ENCODE data around the gene DCTN1. TPM values are rescaled to one million over a fixed set of nuclear protein-coding genes. Genes with fewer than 3 reads are reported as not detected.
A peak's percentile ranks its signal among the peaks of the same experiment; 100 is the strongest.

Gene DCTN1
- total RNA-seq, 4 donors from 2014 or later = 85.3 to 191 (median 121) TPM

GRCh38 chr2:74374509-74375205, 5.5 kb downstream of the DCTN1 start:
- H3K4me3 ChIP-seq = peak overlapping the region in 1 of 4 donors; percentile 21
- peak overlapping the region in 1 of 4 donors; percentile 8 for H3K27ac ChIP-seq
- TF ChIP-seq, protein P1, sequence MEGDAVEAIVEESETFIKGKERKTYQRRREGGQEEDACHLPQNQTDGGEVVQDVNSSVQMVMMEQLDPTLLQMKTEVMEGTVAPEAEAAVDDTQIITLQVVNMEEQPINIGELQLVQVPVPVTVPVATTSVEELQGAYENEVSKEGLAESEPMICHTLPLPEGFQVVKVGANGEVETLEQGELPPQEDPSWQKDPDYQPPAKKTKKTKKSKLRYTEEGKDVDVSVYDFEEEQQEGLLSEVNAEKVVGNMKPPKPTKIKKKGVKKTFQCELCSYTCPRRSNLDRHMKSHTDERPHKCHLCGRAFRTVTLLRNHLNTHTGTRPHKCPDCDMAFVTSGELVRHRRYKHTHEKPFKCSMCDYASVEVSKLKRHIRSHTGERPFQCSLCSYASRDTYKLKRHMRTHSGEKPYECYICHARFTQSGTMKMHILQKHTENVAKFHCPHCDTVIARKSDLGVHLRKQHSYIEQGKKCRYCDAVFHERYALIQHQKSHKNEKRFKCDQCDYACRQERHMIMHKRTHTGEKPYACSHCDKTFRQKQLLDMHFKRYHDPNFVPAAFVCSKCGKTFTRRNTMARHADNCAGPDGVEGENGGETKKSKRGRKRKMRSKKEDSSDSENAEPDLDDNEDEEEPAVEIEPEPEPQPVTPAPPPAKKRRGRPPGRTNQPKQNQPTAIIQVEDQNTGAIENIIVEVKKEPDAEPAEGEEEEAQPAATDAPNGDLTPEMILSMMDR (IDR thresholded peaks at IDR 0.05) = no peak
- no peak for TF ChIP-seq POLR2A (IDR thresholded peaks at IDR 0.05)
- H3K4me1 ChIP-seq = peaks cover 0 to 23% (median 1%) of the 10 kb centered on the region in 4 donors
- DNase-seq = peak in 2 of 3 donors; percentile 54 to 62
- peaks cover 0 to 44% (median 0%) of the 10 kb centered on the region in 3 donors for H3K36me3 ChIP-seq
- no peaks in the 10 kb centered on the region for H3K9me3 ChIP-seq
- no peaks in the 10 kb centered on the region for H3K27me3 ChIP-seq

DNA sequence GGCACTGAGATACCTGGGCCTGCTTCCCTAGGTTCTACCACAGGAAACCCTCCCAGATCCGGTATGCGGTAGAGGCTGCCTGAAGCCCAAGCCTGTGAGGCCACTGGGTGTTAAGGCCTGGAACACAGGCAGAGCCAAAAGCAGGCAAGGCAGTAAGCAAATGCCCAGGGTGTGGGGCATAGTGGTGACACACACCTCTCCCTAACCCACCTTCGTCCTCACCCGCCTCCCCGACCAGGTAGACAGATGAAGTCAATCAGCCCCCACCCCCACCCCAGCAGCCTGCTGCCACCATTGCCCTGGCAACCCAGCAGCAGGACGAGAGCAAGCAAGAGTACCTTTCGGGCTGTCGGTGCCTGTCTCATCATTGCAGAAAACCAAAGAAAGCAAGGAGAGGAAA, 6.1 kb downstream of the DCTN1 start:
- H3K36me3 ChIP-seq = peaks cover 0 to 51% (median 0%) of the 10 kb centered on the region in 3 donors
- H3K4me3 ChIP-seq = peak overlapping the region in 1 of 4 donors; percentile 21
- no peak for TF ChIP-seq POLR2A (IDR thresholded peaks at IDR 0.05)
- TF ChIP-seq, protein P1 (IDR thresholded peaks at IDR 0.05) = no peak
- no peaks in the 10 kb centered on the region for H3K9me3 ChIP-seq
- peak overlapping the region in 1 of 4 donors; percentile 8 for H3K27ac ChIP-seq
- no peak for DNase-seq
- no peaks in the 10 kb centered on the region for H3K27me3 ChIP-seq
- H3K4me1 ChIP-seq = peaks cover 0 to 17% (median 0%) of the 10 kb centered on the region in 4 donors

DNA sequence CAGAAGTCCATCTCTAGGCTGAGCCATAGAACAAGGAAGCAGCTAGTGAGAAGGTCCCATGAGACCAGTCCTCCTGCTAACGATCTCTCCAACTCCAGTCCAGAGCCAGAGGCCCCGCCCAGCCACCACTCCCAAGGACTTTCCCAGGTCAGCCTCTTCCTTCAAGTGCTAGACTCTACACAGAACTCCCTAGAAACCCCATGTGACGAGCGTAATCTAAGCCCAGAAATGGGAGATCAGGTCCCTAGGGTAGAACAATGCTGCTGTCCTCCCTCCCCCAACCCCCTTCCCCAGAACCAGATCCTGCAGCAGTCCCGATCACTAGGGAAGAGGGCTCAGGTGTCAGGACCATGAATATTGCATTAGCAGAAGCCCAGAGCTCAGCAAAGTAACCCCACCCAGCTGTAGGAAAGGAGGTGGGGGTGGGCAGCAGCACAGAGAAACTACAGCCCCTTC, 6.9 kb downstream of the DCTN1 start:
- peak in 2 of 3 donors; percentile 73 to 81 for DNase-seq
- no peak overlapping the region for H3K27ac ChIP-seq
- peaks cover 0 to 58% (median 0%) of the 10 kb centered on the region in 3 donors for H3K36me3 ChIP-seq
- H3K4me1 ChIP-seq = peaks cover 0 to 16% (median 0%) of the 10 kb centered on the region in 4 donors
- H3K4me3 ChIP-seq = no peak overlapping the region
- H3K27me3 ChIP-seq = no peaks in the 10 kb centered on the region
- no peaks in the 10 kb centered on the region for H3K9me3 ChIP-seq
- TF ChIP-seq POLR2A (IDR thresholded peaks at IDR 0.05) = no peak
- TF ChIP-seq, protein P1 (IDR thresholded peaks at IDR 0.05) = no peak

GRCh38 chr2:74372674-74373073, 7.4 kb downstream of the DCTN1 start:
- Histone ChIP-seq H3K9me3 (no peaks in the 10 kb centered on the region), H3K4me3 (no peak overlapping the region), H3K36me3 (peaks cover 0 to 60% (median 3%) of the 10 kb centered on the region in 3 donors), H3K27me3 (no peaks in the 10 kb centered on the region), H3K4me1 (peaks cover 0 to 16% (median 0%) of the 10 kb centered on the region in 4 donors), H3K27ac (no peak overlapping the region)
- DNase-seq = no peak
- TF ChIP-seq POLR2A (IDR thresholded peaks at IDR 0.05) = no peak
- TF ChIP-seq, protein P1 (IDR thresholded peaks at IDR 0.05) = no peak

- peaks cover 0 to 16% (median 0%) of the 10 kb centered on the region in 4 donors for H3K4me1 ChIP-seq
- DNase-seq = no peak
- no peaks in the 10 kb centered on the region for H3K27me3 ChIP-seq
- H3K27ac ChIP-seq = no peak overlapping the region
- H3K4me3 ChIP-seq = no peak overlapping the region
- no peaks in the 10 kb centered on the region for H3K9me3 ChIP-seq
- TF ChIP-seq, protein P1 (IDR thresholded peaks at IDR 0.05) = no peak
- TF ChIP-seq POLR2A (IDR thresholded peaks at IDR 0.05) = no peak
- H3K36me3 ChIP-seq = peaks cover 0 to 60% (median 3%) of the 10 kb centered on the region in 3 donors
Measured at GRCh38 chr2:74371421-74371820, 8.7 kb downstream of the DCTN1 start.

Measured in Peyer's patch (tissue), 4 donors.